GM12801 (cell line): ENCODE data around the gene PRDM12.

Source experiments
- CTCF ChIP-seq: IDR thresholded peaks from one replicate; pipeline ENCODE4 v1.5.1; 2011; ENCODE audit warnings: control low read depth; ENCODE audit not compliant: insufficient read length; ENCODE audit errors: extremely low read depth

The PRDM12 gene

GRCh38 chr9:130672933-130673615 lies 8.7 kb downstream of the PRDM12 start:
- TF ChIP-seq CTCF: no peak

GRCh38 chr9:130675396-130675795 lies 11.0 kb downstream of the PRDM12 start:
- no peak for TF ChIP-seq CTCF

- no peak for TF ChIP-seq CTCF
Observed at GRCh38 chr9:130677252-130677651, 12.9 kb downstream of the PRDM12 start.

- no peak for TF ChIP-seq CTCF
Observed at GRCh38 chr9:130680836-130681768, 16.7 kb downstream of the PRDM12 start.

GRCh38 chr9:130681769-130682420 lies 17.5 kb downstream of the PRDM12 start:
- no peak for TF ChIP-seq CTCF

- TF ChIP-seq CTCF: no peak
Observed at GRCh38 chr9:130682421-130683121, 18.2 kb downstream of the PRDM12 start.

GRCh38 chr9:130685104-130685503 lies 20.7 kb downstream of the PRDM12 start:
- TF ChIP-seq CTCF: no peak
